Esophagus mucosa (tissue), 1 donor: ENCODE measurements around the gene PROK1. TPM values are rescaled to one million over a fixed set of nuclear protein-coding genes. Genes with fewer than 3 reads are reported as not detected.
"Not testable (repeated sequence)": the region's sequence is repeated elsewhere in the genome, so short reads cannot be mapped to it uniquely, and the experiment has no call there.

Source experiments
- ATAC-seq: fragments of 200-7000 bp; cut with Tn5 transposase; one replicate; pipeline ENCODE4 v1.9.1; 2020
- total RNA-seq: library from RNA; stranded (reverse); gene quantifications from one replicate; pipeline ENCODE4 v1.2.4, GENCODE V29; 2023
- donor health status: DM: yes; HTN: yes; CAD: no.

The PROK1 gene, protein sequence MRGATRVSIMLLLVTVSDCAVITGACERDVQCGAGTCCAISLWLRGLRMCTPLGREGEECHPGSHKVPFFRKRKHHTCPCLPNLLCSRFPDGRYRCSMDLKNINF
- 0.20 TPM for total RNA-seq

DNA sequence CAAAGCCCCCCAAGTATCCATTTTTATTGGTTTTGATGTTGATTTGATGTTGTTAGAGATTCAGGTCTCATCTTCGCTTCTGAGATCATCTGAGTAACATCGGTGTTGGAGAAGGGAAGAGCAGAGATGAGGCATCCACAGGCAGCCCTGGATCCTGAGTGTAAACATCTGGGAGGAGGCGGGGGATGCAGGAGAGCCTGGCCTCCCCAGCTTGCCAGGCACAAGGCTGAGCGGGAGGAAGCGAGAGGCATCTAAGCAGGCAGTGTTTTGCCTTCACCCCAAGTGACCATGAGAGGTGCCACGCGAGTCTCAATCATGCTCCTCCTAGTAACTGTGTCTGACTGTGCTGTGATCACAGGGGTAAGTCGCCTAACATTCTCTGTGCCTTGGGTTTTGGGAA is at the start of gene PROK1:
Gene PROK1, plus strand, starts transcription at position 221 of the 400 bp plus-strand sequence. Its CDS starts 68 bp downstream, at position 289.
- no peak for ATAC-seq

DNA sequence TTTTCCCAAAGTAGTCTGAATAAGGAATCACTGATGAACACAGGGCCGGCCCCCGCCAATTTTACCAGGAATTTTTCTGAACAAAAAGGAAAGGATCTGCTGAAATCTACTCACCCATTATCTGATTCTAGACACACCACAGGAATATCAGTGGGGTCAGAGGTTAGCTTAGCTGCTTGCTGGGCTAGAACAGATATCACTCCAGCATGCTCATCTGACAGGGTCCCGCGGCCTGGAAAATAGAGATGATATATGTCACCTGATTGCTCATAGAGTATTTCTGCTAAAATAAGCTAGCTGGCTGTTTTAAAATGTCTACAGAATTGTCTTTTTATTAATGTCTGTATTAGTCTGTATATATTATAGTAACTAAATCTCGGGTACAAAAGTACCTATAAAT is 47.1 kb upstream of the PROK1 start:
- no peak for ATAC-seq

- ATAC-seq = no peak
Observed at GRCh38 chr1:110404401-110404800, 46.5 kb upstream of the PROK1 start.

DNA sequence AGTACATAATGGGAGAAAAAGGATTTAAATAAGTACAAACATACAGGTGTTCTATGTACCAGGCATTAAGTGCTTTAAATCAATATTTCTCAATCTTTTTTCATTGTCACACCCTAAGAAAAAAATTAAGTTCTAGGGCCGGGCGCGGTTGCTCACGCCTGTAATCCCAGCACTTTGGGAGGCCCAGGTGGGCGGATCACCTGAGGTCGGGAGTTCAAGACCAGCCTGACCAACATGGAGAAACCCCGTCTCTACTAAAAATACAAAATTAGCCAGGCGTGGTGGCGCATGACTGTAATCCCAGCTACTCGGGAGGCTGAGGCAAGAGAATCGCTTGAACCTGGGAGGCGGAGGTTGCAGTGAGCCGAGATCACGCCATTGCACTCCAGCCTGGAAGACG is 44.5 kb upstream of the PROK1 start:
- ATAC-seq = peak; percentile 44

DNA sequence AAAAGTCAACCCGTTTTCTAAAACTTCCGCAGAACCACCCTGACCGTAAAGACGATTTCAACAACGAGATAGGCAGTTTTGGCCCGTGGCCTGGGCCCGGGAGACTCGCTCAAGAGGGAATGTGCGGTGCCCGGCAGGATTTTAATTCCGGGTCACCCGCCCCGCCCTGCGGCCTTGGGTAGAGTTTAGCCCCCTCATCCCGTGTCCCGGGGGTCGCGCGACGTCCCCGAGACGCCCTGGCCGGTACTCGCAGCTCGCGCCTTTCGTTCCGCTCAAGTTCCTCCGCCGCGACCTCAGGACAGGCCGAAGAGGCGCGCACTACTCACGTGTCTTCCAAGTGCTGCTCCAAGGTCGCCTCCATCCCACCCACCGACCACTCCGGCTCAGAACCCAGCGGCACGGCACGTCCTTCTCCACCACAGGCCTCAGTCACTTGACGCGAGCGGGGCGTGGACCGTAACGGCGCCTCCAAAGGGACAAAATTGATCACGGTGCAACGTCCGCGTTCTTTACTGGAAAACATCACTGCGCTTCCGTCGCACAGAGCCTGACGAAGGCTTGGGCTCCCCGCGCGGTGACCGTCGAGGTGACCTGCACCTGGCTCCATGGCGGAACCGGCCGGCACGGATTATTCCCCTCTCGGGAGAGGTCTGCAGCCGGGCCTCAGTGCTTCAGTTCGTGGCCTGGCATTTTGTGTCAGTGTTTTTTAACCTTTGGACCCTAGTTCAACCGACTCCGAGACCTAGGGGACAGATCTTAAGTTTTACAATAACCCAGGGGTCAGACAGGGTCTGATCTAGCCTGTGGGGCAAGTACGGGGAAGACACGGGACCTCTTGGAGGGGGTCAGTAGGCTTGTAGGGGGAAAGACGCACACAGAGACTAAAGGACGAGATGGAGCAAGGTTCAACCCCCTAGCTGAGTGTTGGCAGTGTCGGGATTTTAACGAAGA is 43.4 kb upstream of the PROK1 start, which contains the start of gene LAMTOR5:
Gene LAMTOR5, minus strand, starts transcription at position 435 of the 951 bp plus-strand sequence. Its CDS starts 74 bp downstream, at position 361.
- ATAC-seq = peak; percentile 95

DNA sequence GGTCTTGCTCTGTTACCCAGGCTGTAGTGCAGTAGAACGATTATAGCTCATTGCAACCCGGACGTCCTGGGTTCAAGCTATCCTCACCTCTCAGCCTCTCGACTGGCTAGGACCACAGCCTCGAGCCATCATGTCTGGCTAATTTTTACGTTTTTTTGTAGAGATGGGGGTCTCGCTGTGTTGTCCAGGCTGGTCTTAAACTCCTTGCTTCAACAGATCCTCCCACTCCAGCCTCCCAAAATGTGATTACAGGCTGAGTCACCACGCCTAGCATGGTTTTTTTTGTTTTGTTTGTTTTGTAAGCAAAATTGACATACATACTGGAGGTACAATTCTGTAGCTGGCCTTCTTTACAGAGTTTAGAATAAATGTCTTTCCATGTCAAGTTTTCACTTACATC is 42.5 kb upstream of the PROK1 start:
- no peak for ATAC-seq

DNA sequence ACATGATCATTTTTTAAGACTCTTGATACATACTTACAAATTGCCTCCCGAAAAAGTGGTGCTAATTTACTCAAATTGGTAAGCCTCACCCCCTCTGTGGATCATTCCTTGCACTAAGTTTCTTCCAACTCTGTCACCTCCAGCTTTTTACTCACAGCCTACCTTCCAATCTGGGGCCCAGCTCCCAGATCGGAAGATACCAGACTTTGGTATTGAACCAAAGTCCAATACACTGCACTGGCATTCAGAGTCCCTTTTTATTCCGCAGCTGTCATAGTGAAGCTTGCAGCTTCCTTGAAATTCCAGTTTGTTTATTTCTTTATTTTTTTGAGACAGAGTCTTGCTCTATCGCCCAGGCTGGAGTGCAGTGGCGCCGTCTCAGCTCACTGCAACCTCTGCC is 41.6 kb upstream of the PROK1 start:
- ATAC-seq = no peak

DNA sequence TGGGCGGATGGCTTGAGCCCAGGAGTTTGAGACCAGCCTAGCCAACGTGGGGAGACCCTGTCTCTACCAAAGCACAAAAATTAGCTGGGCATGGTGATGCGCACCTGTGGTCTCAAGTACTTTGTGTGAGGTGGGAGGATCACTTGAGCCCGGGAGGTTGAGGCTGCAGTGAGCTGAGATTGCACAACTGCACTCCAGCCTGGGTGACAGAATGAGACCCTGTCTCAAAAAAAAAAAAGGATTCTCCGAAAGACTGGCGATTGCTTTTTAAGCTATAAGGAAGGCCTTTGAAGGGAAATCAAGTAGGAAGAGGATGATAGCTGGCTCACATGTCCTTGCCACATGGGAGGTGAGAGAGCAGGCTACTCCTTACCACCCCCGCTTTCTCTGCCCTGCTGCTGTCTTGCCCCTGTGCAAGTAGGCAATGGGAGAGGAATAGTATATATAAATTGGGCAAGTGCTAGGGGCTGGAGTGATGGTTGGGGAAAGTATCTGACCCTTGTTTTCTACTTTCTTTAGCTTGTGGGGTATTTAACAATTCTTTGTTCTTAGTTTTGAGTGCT is 39.7 kb upstream of the PROK1 start:
- ATAC-seq = no peak

GRCh38 chr1:110412576-110412975 is 38.4 kb upstream of the PROK1 start:
- peak; percentile 78 for ATAC-seq

- not testable (repeated sequence) for ATAC-seq
Observed at GRCh38 chr1:110413045-110413444, 37.9 kb upstream of the PROK1 start.

- no peak for ATAC-seq
Observed at GRCh38 chr1:110418729-110419128, 32.2 kb upstream of the PROK1 start.

DNA sequence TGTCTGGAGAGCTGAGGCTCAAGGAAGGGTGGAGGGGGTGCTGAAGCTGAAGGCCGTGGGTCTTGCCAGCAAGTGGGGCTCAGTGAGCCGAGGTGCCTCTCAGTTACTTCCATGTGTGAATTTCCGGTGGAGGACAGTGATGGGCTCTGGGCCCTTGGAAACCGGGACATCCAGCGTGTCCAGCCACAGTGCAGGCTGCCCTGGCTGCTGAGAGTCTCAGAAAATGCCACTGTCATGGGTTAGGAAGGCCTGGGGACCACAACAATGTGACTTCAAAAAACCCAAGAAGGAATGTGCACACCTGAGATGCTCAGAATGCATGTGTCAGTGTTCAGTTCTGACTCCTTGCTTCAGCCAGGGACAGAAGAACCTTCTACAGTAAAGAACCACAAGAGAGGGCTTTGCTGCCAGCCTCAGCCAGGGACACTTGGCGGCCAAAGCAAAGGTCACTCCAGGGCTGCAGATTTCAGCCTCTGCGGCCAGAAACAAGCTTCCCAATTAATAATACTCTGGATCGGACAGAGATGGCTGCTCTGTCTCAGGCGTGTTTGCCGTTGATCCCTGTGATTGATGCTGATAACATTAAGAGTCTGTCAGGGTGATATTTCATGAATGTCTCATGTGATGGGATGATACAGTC is 30.8 kb upstream of the PROK1 start:
- no peak for ATAC-seq

DNA sequence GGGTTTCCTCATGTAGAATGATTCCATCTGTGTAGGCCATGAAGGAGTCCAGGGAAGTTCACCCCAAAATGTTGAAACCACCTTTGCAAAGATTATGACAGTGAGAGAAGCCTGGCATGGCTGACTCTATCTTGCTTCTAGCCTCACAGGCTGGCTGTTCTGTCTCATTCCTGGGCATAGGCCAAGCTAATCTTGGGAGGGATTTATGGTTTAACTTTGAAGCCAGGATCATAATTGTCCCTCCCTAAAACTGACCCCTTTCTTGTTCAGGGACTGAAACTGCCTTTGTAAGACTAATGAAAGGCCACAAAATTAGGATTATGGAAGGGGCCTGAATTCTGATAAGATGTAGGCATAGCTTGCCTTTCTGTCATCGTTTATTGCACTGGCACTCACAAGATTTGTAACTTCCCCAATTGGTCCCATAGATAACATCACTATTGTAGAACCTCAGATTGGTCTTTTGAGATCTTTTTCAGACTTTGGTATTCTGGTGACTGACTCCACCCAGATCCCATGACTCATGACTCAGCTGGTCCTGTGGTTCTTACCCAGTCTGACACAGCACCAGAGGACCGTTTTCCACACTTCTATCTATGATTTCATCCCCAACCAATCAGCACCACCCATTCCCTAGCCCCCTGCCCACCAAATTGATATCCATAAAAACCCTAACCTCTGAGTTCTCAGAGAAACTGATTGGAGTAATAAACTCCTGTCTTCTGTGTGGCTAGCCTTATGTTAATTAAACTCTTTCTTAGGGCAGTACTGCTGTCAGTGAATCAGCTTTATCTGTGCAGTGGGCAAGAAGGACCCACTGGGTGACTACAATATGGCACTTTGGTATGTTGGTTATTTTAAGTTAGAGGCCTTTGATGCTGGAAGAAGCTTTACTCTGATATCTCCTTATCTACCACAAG is 29.8 kb upstream of the PROK1 start:
- ATAC-seq = peak; percentile 26

- no peak for ATAC-seq
Observed at GRCh38 chr1:110424699-110425611, 26.0 kb upstream of the PROK1 start.

DNA sequence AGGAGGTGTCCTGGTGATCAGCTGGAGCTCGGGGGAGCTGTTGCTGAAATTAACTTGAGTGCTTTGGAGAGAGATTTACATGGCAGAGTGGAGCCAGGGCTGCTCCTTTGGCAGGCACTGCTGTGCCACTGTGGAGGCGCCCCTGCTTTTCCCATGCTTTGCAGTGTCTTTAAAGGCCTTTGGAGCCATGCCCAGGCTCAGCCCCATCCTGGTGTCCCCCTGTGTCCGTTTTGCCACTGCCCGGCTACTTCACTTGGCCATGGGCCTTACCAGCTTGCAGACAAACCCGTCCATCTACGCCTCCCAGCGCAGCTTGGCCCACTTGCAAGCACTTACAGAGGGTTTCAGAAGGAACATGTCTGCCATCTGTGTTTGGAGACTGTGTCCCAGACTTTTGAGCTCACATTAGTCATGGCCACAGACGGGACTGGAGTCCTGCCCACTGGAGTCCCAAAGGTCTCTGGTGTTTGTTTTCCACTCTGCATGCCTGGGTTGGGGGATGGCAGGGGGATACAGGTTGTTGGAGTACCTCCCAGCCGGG is 25.3 kb upstream of the PROK1 start:
- no peak for ATAC-seq

- ATAC-seq = no peak
Observed at GRCh38 chr1:110426854-110427253, 24.1 kb upstream of the PROK1 start.

GRCh38 chr1:110428946-110429345 is 22.0 kb upstream of the PROK1 start:
- no peak for ATAC-seq

- no peak for ATAC-seq
Observed at GRCh38 chr1:110430366-110430765, 20.6 kb upstream of the PROK1 start.

- no peak for ATAC-seq
Observed at GRCh38 chr1:110430901-110431300, 20.0 kb upstream of the PROK1 start.

DNA sequence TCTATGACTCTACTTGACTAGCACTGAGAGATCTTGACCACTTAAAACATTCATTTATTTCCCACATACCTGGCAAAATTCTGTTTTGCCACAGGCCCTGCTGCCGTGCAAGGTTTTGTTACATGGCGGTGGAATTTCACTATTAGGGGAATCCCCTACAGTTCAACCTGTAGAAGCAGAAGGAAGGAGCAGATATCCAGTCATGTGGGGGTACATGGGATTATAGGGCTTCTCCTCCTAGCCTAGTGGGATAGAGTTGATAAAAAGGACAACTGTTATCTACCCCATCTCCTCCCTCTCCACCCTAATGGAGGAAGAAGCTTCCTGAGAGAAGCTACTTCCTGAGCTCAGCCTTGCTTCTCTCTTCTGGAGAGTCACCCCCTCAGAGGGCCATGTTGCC is 17.7 kb upstream of the PROK1 start:
- no peak for ATAC-seq

GRCh38 chr1:110433803-110434202 is 17.1 kb upstream of the PROK1 start:
- ATAC-seq = peak; percentile 97
